Pancreas (tissue), 10 donors: Measurements from ENCODE around the gene CACNA1C. TPM values are rescaled to one million over a fixed set of nuclear protein-coding genes. Genes with fewer than 3 reads are reported as not detected.

Source experiments
- ATAC-seq, 4 donors: fragments of 200-7000 bp; cut with Tn5 transposase; one replicate each; pipeline versions ENCODE4 v1.8.0 to v1.9.1; 2020; ENCODE audit warnings: mild to moderate bottlenecking in 4 of 4, moderate library complexity in 4 of 4
- DNase-seq, 6 donors: peaks; one replicate each; pipeline ENCODE4 v3.0.0-alpha.2; 2020
- FAIRE-seq: peaks from 2 replicates; lab custom pipeline; 2012; peaks lifted over from hg19 to GRCh38; lab: Jason Lieb, UNC
- H3K27ac ChIP-seq, 4 donors: fragments of 200-600 bp; sonication (generic); 1 replicate in 3 of 4; 2 replicates in 1 of 4; pipeline versions ENCODE4 v1.5.0 to v1.8.0; 2020
- H3K27me3 ChIP-seq, 4 donors: fragments of 200-600 bp; one replicate each; pipeline ENCODE4 v1.8.0; 2021
- H3K36me3 ChIP-seq, 3 donors: fragments of 200-600 bp; sonication (generic) in 1 of 3; one replicate each; pipeline versions ENCODE4 v1.5.0 to v1.8.0; 2020 to 2021
- H3K4me1 ChIP-seq, 3 donors: fragments of 200-600 bp; one replicate each; pipeline ENCODE4 v1.8.0; 2021
- H3K4me3 ChIP-seq, 4 donors: fragments of 200-600 bp; sonication (generic) in 2 of 4; one replicate each; pipeline versions ENCODE4 v1.5.0 to v1.8.0; 2020 to 2021
- H3K9me3 ChIP-seq, 4 donors: fragments of 200-600 bp; one replicate each; pipeline ENCODE4 v1.8.0; 2021
- WGBS, 2 donors: extraction: QIAGEN DNeasy Blood & Tissue Kit; methylation state at CpG; one replicate each; pipeline ENCODE4 v1.1.7; 2013; 5-methylcytosine and 5-hydroxymethylcytosine counted together
- intact Hi-C, 3 donors: fragments of 100-400 bp; cut with DNase I; formaldehyde crosslinking; loops; one replicate each; pipeline versions ENCODE4 v1.11.1 to v1.14.2; 2022
- polyA plus RNA-seq, 2 donors: library from polyadenylated mRNA; stranded (reverse); fragments of 200-250 nt; gene quantifications; one replicate each; pipeline ENCODE4 v1.2.3, GENCODE V29; 2013
- total RNA-seq, 6 donors: library from RNA; stranded (reverse); fragmentation: NEBNext Ultra II Directional in 4 of 6; extraction: Animal tissue kit (Norgen Biotek cat#: 25700) in 4 of 6; gene quantifications; one replicate each; pipeline versions ENCODE4 v1.2.1 to v1.2.4, GENCODE V29; 2021 to 2023
- TF ChIP-seq, protein P1 (sequence below), 4 donors: fragments of 200-600 bp; sonication (generic) in 3 of 4; IDR thresholded peaks; one replicate each; pipeline versions ENCODE4 v1.5.0 to v1.8.0; 2021; ENCODE audit warnings: antibody characterized with exemption in 4 of 4
- donor health status: healthy with polysubstance abuse.
- donor health status: DM: no; HTN: no; CAD: no; lungs with moderate emphysema.
- donor health status: DM: no; HTN: no; CAD: no.
- donor health status: control.
- donor health status: control.
- donor health status: Bipolar disorder and iron deficiency.
- donor health status: DM: yes; HTN: yes; CAD: no.
- donor health status: DM: no; HTN: no; CAD: no.
- donor health status: DM: no; HTN: no; CAD: no.
- donor health status: DM: yes; HTN: yes; CAD: no.

CACNA1C gene
- total and polyA plus RNA-seq, 8 donors, result 1.2 to 3.8 (median 2.3) TPM

DNA sequence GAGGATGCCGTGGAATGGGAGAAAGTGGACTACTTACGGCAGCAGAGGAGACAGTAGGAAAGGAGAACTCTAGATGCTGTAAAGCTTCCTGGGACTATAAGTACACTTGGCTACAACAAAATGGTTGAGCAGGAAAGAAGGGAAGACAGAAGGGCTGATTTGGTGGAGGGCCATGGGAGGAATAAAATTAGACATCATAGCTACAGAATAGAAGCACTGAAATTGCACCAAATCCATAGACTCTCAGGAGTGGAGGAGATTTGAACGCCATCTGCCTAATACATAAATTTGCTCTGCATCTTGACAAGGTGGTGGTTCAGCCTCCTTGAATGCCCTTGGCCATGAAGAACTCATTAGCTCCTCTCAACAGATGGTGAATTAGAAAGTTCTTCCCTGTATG lies 32.3 kb upstream of the CACNA1C start:
- FAIRE-seq, result no peak
- intact Hi-C loops, result no loop called here
- no peaks in the 10 kb centered on the region for H3K9me3 ChIP-seq
- whole genome bisulfite sequencing, 2 donors, result 80 to 89% methylated on average over 3 of the region's 3 CpGs
- no peak overlapping the region for H3K27ac ChIP-seq
- H3K36me3 ChIP-seq, result no peaks in the 10 kb centered on the region
- H3K4me3 ChIP-seq, result no peak overlapping the region
- ATAC-seq, result no peak
- TF ChIP-seq, protein P1, sequence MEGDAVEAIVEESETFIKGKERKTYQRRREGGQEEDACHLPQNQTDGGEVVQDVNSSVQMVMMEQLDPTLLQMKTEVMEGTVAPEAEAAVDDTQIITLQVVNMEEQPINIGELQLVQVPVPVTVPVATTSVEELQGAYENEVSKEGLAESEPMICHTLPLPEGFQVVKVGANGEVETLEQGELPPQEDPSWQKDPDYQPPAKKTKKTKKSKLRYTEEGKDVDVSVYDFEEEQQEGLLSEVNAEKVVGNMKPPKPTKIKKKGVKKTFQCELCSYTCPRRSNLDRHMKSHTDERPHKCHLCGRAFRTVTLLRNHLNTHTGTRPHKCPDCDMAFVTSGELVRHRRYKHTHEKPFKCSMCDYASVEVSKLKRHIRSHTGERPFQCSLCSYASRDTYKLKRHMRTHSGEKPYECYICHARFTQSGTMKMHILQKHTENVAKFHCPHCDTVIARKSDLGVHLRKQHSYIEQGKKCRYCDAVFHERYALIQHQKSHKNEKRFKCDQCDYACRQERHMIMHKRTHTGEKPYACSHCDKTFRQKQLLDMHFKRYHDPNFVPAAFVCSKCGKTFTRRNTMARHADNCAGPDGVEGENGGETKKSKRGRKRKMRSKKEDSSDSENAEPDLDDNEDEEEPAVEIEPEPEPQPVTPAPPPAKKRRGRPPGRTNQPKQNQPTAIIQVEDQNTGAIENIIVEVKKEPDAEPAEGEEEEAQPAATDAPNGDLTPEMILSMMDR (IDR thresholded peaks at IDR 0.05), result no peak
- H3K4me1 ChIP-seq, result no peaks in the 10 kb centered on the region
- DNase-seq, result no peak
- no peaks in the 10 kb centered on the region for H3K27me3 ChIP-seq

DNA sequence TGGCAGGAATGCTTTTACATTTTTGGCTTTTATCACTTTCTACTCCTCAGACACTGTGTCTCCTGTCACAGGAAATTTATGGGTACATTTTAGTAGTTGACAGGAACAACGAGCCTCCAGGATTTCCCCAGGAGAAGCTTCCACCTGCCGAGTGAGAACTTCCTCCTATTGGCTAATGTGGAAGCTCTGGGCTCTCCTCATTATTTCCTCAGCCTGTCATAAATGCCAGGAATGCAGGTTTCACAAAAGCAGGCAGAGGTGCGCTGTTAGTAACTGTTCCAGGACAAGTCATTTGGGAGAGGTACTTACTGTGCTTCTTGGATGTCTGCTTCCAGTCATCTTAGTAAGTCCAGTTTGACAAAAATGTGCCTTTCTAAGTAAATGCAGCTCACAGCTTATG lies 29.4 kb upstream of the CACNA1C start:
- DNase-seq (no peak), FAIRE-seq (no peak)
- no peaks in the 10 kb centered on the region for H3K4me1 ChIP-seq

DNA sequence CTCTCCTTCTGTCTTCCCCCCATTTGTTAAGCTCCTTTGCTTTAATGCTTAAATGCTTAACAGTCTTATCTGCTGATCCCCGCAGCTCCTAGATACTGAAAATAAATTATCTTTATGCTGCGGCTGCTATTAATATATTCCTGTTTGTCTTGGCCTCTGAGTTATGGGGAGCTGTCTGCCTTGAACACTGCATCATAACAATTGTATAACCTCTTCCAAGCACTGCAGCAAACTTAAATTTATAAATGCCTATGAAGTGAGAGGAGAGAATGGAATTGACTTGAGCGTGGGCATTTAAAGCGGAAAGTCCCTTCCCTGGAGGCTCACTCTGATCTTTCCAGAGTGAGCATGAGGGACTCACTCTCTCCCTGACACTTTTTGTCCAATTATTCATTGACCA lies 25.4 kb upstream of the CACNA1C start:
- Histone ChIP-seq H3K9me3 (no peaks in the 10 kb centered on the region), H3K27me3 (no peaks in the 10 kb centered on the region), H3K27ac (no peak overlapping the region), H3K4me1 (no peaks in the 10 kb centered on the region), H3K36me3 (no peaks in the 10 kb centered on the region), H3K4me3 (no peak overlapping the region)
- ATAC-seq, result no peak
- DNase-seq, result no peak
- intact Hi-C loops, result no loop called here
- FAIRE-seq, result no peak
- TF ChIP-seq, protein P1 (IDR thresholded peaks at IDR 0.05), result no peak
- 44 to 46% methylated on average over 4 of the region's 4 CpGs for WGBS, 2 donors

More for the DNA sequence above, 29.4 kb upstream of the CACNA1C start:
- WGBS, 2 donors, result 22 to 29% methylated on average over 3 of the region's 3 CpGs
- Histone ChIP-seq H3K36me3 (no peaks in the 10 kb centered on the region), H3K27ac (no peak overlapping the region), H3K27me3 (no peaks in the 10 kb centered on the region), H3K4me3 (no peak overlapping the region), H3K9me3 (no peaks in the 10 kb centered on the region)
- TF ChIP-seq, protein P1 (IDR thresholded peaks at IDR 0.05), result no peak
- intact Hi-C loops, result no loop called here
- ATAC-seq, result peak in 2 of 4 donors; percentile 35 to 43

DNA sequence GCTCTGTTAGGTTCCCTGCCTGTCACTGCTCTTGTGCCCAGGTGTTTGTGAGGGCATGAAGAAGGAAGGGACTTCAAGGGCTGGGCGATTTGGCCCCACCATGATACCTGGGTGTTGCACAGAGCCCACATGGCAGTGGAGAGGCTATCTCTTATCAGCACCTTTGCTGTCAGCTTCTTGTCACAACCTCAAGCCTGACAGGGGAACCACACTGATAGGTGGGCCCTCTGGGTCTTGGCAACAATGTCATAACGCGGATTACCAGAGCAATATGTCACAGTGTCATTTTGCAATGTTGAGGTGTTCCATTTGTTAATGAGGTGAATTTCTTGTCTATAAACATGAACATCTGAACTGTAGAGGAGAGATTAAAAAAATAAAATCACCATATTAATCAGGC lies 22.9 kb upstream of the CACNA1C start:
- intact Hi-C loops, result loop anchor here in 1 of 3 donors (10.0 kb wide), 1 partner anchor 225 kb away; no protein-coding TSS in a partner anchor
- H3K27me3 ChIP-seq, result no peaks in the 10 kb centered on the region
- H3K36me3 ChIP-seq, result no peaks in the 10 kb centered on the region
- H3K4me1 ChIP-seq, result no peaks in the 10 kb centered on the region
- H3K4me3 ChIP-seq, result no peak overlapping the region
- no peak for FAIRE-seq
- 82 to 84% methylated on average over 3 of the region's 3 CpGs for WGBS, 2 donors
- ATAC-seq, result no peak
- DNase-seq, result no peak
- H3K9me3 ChIP-seq, result no peaks in the 10 kb centered on the region
- TF ChIP-seq, protein P1 (IDR thresholded peaks at IDR 0.05), result no peak
- no peak overlapping the region for H3K27ac ChIP-seq

DNA sequence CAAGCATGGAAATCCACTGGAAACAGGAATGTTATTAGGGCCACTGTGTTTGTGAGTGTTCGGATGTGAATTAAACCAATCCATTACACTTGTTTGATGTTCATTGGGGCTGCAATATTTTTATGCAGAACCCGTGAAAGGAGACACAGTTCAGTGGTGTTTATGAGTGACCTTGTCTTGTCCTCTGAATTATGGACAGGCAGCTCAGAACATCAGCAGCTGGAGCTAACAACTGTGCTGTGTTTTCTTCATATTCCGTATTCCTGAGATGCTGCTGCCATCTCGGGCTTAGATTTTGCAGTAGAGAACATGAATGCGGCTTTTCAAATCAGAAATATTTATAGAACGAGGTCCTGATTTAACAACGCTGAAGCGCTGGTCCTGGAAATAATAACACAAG lies 20.3 kb upstream of the CACNA1C start:
- 59 to 69% methylated on average over 8 of the region's 8 CpGs for WGBS, 2 donors
- TF ChIP-seq, protein P1 (IDR thresholded peaks at IDR 0.05), result no peak
- Histone ChIP-seq H3K36me3 (no peaks in the 10 kb centered on the region), H3K4me1 (no peaks in the 10 kb centered on the region), H3K4me3 (no peak overlapping the region), H3K27ac (no peak overlapping the region), H3K27me3 (no peaks in the 10 kb centered on the region), H3K9me3 (no peaks in the 10 kb centered on the region)
- intact Hi-C loops, result loop anchor here in 1 of 3 donors (10.0 kb wide), 1 partner anchor 228 kb away; no protein-coding TSS in a partner anchor
- ATAC-seq (no peak), FAIRE-seq (no peak), DNase-seq (no peak)
